Measurements from ENCODE around the gene ITGAD.
A peak's percentile ranks its signal among the peaks of the same experiment; 100 is the strongest.

ITGAD gene

DNA sequence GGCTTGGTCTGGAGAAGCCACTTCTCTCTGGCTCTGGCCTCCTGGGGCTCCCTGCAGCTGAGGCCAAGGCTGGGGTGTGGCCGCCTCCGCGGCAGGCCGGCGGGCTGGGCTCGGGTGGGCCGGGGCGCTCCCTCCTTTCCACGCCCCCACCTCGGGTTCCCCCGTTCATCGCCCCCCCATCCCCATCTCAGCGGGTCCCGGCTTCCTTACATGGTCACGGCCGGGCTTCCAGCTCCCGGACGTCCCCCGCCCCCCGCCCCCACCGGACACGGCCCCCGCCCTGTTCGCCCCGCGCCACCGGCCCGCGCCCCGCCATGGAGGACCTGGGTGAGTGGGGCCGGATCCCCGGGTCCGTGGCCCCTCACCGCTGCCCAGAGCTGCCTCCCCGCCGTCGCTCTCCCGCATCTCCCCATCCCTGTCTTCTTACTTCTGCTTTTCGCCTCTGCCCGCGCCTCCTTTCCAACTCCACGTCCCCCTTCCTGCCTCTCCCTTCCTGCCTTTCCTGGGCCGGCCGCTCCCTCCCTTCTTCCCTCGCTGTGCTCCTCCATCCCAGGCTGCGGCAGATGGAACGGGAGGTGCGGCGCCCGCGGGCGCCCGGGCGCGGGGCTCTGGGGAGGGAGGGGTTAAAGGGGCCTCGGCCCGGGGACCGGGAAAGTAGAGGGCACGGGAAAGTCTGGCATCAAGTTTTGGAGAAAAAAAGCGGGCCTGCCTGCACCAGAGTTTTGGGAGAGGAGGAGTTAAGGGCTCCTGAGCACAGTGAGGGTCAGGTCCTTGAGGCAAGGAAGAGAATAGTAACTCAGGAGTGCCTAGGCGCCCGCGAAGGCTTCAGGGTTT is 79.0 kb downstream of the ITGAD start, which contains the start of gene TGFB1I1:
TGFB1I1 (plus strand) TSS at position 278 of the 834 bp plus-strand sequence; CDS start at position 315, 37 bp downstream.
- peak within 1 kb of the TSS; percentile 75 for H3K9ac ChIP-seq (ENCODE audit: low read depth, low read length)
- no peaks in the 10 kb centered on the region for H3K36me3 ChIP-seq (ENCODE audit: insufficient read depth, low read length)
- peaks cover 6% of the 10 kb centered on the region; the same call in 1 of the 2 replicates for H3K4me1 ChIP-seq (ENCODE audit: insufficient read depth, low read length)
- H3K9me3 ChIP-seq (ENCODE audit: control insufficient read depth, insufficient read depth, low read length): no peaks in the 10 kb centered on the region; the same call in 1 of the 2 replicates

DNA sequence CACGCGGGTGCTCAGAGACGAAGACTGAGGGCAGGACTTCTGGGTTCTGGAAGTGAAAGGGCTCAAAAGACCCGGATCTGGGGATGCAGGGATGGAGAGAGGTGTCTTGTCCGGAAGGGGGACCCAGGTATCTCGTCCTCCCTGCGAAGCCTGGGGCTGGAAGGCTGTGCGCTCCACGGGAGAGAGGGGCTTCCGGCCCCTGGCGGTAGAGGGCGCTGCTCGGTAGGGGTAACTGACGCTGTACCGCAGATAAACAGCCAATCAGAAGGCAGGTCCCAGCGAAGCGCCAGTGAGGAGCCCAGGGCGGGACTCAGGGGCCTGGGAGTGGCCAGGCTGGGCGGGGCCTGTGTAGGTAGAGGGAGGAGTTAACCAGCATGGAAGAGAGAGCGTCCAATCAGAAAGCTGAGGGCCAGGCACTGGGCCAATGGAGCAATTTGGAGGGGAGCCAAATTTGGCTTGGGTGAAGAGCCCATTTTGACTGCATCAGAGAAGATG is 79.6 kb downstream of the ITGAD start:
- no peaks in the 10 kb centered on the region; the same call in 1 of the 2 replicates for H3K9me3 ChIP-seq (ENCODE audit: control insufficient read depth, insufficient read depth, low read length)
- H3K36me3 ChIP-seq (ENCODE audit: insufficient read depth, low read length): no peaks in the 10 kb centered on the region
- peak overlapping the region; percentile 75 for H3K9ac ChIP-seq (ENCODE audit: low read depth, low read length)
- peaks cover 6% of the 10 kb centered on the region; the same call in 1 of the 2 replicates for H3K4me1 ChIP-seq (ENCODE audit: insufficient read depth, low read length)

DNA sequence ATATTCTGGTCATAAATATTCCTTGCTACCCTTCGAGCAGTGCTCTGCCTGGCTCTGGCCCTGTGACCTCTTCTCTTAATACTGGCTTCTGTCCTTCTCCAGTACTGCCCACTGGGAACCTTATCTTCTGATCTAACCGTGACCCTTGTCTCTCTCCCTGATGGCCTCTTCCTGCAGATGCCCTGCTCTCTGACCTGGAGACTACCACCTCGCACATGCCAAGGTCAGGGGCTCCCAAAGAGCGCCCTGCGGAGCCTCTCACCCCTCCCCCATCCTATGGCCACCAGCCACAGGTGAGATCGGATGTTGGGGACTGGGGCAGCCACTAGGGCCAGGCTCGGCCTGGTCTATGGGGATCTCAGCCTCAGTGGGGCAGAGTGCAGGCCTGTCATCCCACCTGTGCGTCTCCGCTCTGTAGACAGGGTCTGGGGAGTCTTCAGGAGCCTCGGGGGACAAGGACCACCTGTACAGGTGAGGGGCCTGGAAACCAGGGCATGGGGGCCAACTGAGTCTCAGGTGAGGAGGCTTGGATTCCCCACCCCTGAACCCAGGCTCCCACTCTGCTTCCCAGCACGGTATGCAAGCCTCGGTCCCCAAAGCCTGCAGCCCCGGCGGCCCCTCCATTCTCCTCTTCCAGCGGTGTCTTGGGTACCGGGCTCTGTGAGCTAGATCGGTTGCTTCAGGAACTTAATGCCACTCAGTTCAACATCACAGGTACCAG is 80.3 kb downstream of the ITGAD start:
- H3K4me1 ChIP-seq (ENCODE audit: insufficient read depth, low read length): peaks cover 6% of the 10 kb centered on the region; the same call in 1 of the 2 replicates
- no peaks in the 10 kb centered on the region for H3K36me3 ChIP-seq (ENCODE audit: insufficient read depth, low read length)
- no peaks in the 10 kb centered on the region; the same call in 1 of the 2 replicates for H3K9me3 ChIP-seq (ENCODE audit: control insufficient read depth, insufficient read depth, low read length)
- no peak overlapping the region for H3K9ac ChIP-seq (ENCODE audit: low read depth, low read length)

DNA sequence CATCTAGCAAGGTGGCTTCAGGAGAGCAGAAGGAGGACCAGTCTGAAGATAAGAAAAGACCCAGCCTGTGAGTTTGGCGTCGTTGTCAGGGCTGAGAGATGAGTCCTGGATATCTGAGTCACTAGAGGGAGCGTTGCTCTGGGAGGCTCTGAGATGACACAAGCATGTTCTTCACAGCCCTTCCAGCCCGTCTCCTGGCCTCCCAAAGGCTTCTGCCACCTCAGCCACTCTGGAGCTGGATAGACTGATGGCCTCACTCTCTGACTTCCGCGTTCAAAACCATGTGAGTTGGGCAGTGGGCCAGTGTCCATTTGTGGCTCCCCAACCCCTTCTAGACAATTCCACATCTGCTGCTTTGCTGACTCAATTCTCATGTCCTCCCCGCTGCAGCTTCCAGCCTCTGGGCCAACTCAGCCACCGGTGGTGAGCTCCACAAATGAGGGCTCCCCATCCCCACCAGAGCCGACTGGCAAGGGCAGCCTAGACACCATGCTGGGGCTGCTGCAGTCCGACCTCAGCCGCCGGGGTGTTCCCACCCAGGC is 81.1 kb downstream of the ITGAD start:
- Histone ChIP-seq H3K36me3 (ENCODE audit: insufficient read depth, low read length) (no peaks in the 10 kb centered on the region), H3K9me3 (ENCODE audit: control insufficient read depth, insufficient read depth, low read length) (no peaks in the 10 kb centered on the region; the same call in 1 of the 2 replicates), H3K9ac (ENCODE audit: low read depth, low read length) (no peak overlapping the region), H3K4me1 (ENCODE audit: insufficient read depth, low read length) (peaks cover 6% of the 10 kb centered on the region; the same call in 1 of the 2 replicates)

DNA sequence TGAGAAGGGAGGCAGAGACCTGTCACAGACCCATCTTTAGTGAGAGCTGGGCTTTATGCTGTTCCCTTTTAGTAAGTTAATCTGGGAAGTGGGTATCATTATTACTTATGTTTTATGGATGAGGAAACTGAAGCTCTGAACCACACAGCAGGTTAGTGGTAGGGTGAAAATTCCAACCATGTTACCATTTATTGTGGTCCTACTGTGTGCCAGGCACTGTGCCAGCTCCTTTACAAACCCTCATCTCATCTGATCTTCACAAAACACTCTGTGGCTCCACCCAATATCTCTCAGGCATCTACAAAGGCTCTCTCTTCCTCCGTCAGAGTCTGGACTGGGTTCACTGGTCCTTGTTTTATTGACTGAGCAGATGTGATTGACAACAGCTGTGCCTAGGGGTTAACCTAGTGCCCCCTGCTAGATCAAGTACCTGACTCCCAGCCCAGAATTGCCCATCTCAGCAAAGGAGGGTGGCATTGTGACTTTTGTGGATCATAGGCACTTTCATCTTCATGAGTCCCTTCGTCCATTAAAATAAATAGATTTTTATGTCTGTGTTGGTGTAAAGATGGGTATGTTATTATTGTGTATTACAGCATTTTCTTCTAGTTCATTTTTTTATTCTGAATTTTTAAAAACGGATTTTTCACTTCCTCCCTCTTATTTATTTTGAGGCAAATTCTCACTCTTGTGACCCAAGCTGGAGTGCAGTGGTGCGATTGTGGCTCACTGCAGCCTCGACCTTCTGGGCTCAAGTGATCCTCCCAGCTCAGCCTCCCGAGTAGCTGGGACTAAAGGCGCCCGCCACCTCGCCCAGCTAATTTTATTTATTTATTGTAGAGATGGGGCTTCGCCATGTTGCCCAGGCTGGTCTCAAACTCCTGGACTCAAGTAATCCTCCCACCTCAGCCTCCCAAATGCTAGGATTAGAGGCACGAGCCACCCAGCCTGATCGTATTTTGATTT is 81.9 kb downstream of the ITGAD start:
- no peak overlapping the region for H3K9ac ChIP-seq (ENCODE audit: low read depth, low read length)
- H3K36me3 ChIP-seq (ENCODE audit: insufficient read depth, low read length): no peaks in the 10 kb centered on the region
- H3K4me1 ChIP-seq (ENCODE audit: insufficient read depth, low read length): peaks cover 6% of the 10 kb centered on the region; the same call in 1 of the 2 replicates
- no peaks in the 10 kb centered on the region; the same call in 1 of the 2 replicates for H3K9me3 ChIP-seq (ENCODE audit: control insufficient read depth, insufficient read depth, low read length)

DNA sequence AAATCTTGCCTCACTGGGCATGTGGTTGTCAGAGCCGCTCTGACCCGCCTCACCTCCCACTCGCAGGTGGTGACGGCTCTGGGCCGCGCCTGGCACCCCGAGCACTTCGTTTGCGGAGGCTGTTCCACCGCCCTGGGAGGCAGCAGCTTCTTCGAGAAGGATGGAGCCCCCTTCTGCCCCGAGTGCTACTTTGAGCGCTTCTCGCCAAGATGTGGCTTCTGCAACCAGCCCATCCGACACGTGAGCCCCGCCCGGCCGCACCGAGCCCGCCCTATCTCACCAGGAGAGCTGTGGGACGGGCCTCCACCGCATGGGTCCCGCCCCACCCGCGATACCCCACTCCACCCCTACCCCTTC is 82.8 kb downstream of the ITGAD start:
- H3K4me1 ChIP-seq (ENCODE audit: insufficient read depth, low read length): peaks cover 6% of the 10 kb centered on the region; the same call in 1 of the 2 replicates
- H3K9ac ChIP-seq (ENCODE audit: low read depth, low read length): peak overlapping the region; percentile 84; the same call in 1 of the 2 replicates
- H3K9me3 ChIP-seq (ENCODE audit: control insufficient read depth, insufficient read depth, low read length): no peaks in the 10 kb centered on the region; the same call in 1 of the 2 replicates

More for the DNA sequence above, 82.8 kb downstream of the ITGAD start:
- no peaks in the 10 kb centered on the region for H3K36me3 ChIP-seq (ENCODE audit: insufficient read depth, low read length)
